Measurements from ENCODE around the gene PHKA1. TPM values are rescaled to one million over a fixed set of nuclear protein-coding genes. Genes with fewer than 3 reads are reported as not detected.

Gene PHKA1
- total and polyA plus RNA-seq, 5 experiments from 2014 or later, result 0.06 to 0.80 (median 0.45) TPM; not detected in 1

DNA sequence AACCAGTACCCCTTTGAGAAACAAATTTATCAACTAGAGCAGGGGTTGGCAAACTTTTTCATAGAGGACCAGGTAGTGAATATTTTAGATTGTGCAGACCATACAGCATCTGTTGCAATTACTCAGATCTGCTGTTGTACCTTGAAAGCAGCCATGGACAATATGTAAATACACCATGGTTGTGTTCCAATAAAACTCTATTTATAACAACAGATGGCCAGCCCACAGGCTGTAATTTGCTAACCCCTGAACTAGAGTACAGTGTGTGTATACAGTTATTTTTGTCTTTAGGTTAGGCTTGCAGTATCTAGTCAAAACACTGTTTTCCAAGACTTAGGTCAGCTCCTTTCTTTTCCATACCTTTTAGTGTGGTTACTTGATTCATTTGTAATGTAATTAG is 54.4 kb downstream of the PHKA1 start:
- Mint-ChIP-seq H3K36me3 (no peaks in the 10 kb centered on the region), H3K4me3 (no peak overlapping the region), H3K9me3 (no peaks in the 10 kb centered on the region), H3K4me1 (no peaks in the 10 kb centered on the region), H3K27ac (no peak overlapping the region), H3K27me3 (peaks cover 0 to 3% (median 0%) of the 10 kb centered on the region in 5 donors)
- DNase-seq, result no peak
- POLR2A ChIA-PET, result no interaction called here
- ATAC-seq, result no peak

DNA sequence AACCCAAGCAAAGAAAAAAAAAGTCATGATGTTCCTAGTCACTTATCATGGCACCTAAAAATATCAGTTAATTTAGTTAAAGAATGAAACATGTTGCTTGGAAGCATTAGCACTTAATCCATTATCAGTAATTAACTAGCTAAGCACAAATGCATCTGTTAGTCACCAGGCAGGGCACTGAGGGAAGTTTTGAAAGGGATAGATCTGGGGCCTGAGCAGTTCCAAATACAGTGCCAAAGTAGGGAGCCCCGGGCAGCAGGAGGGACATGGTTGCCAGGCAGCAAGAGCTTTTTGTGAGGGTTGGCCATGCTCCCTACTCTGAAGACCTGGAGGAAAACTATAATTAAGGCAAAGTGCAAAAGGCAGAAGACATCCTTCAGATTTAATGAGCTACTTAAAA is 62.0 kb downstream of the PHKA1 start:
- Mint-ChIP-seq H3K27me3 (no peaks in the 10 kb centered on the region), H3K9me3 (no peaks in the 10 kb centered on the region), H3K27ac (no peak overlapping the region), H3K4me3 (no peak overlapping the region), H3K4me1 (no peaks in the 10 kb centered on the region), H3K36me3 (no peaks in the 10 kb centered on the region)
- POLR2A ChIA-PET, result no interaction called here
- ATAC-seq (no peak), DNase-seq (no peak)

DNA sequence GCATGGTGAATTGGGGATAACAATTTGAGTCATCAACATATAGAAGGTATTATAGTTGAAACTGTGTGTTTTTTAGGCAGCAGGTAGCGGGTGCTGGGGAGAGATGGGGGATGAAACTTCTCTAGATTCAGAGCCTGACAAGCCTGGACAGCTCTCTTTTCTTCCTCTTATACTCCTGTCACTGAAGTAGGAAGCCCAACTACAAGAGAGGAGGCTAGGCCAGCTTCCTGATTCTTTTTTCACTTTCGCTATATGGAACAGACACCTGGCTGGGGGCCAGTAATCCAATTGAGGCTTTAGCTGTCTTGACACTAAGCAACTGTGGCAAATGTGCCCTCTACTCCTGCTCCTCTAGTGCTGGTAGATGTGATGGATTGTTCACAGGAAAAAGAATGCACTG is 69.2 kb downstream of the PHKA1 start:
- Mint-ChIP-seq H3K4me3 (no peak overlapping the region), H3K27me3 (peaks cover 0 to 2% (median 0%) of the 10 kb centered on the region in 5 donors), H3K36me3 (peaks cover 0 to 3% (median 0%) of the 10 kb centered on the region in 3 donors), H3K9me3 (no peaks in the 10 kb centered on the region), H3K27ac (no peak overlapping the region), H3K4me1 (no peaks in the 10 kb centered on the region)
- ATAC-seq (no peak), DNase-seq (no peak)
- POLR2A ChIA-PET, result no interaction called here

DNA sequence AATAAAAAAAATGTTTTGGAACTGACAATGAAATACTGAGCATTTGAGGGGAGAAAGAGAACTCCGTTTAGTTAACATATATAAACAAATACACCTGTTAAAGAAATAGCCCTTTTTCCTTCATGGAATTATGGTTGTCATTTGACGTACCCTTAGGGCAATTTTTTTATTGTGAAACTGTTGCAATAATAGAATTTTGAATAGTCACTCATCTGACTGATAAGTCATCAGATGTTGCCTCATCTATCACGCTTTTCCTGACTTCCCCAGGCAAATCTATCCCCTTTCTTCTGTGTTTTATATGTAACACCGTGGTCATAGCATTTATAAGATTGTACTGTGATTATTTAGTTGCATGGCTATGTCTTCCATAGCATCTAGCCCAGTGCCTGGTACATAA is 72.5 kb downstream of the PHKA1 start:
- DNase-seq (no peak), ATAC-seq (no peak)
- H3K27ac Mint-ChIP-seq, result no peak overlapping the region
- peaks cover 0 to 3% (median 0%) of the 10 kb centered on the region in 3 donors for H3K36me3 Mint-ChIP-seq
- H3K4me1 Mint-ChIP-seq, result no peaks in the 10 kb centered on the region
- POLR2A ChIA-PET, result no interaction called here
- no peak overlapping the region for H3K4me3 Mint-ChIP-seq
- H3K27me3 Mint-ChIP-seq, result peaks cover 0 to 2% (median 0%) of the 10 kb centered on the region in 5 donors
- no peaks in the 10 kb centered on the region for H3K9me3 Mint-ChIP-seq

DNA sequence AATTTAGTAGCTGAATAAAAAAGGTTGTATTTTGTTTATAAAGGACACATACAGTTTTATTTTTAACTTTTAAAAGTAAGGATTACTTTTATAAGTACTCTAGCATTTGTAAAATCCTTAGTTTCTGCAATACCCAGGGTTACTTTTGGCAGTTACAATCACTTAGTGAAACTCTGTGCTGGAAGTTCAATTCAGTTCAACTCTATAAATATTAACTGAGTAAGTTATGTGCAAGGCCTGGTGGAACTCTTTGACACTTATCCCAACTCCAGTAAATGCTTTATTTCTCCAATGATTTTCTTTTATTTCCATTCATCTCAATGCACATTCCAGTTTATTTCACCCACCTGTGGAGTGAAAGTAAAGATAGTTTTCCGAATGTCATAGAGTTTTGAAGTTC is 78.2 kb downstream of the PHKA1 start:
- no peak overlapping the region for H3K27ac Mint-ChIP-seq
- H3K36me3 Mint-ChIP-seq, result no peaks in the 10 kb centered on the region
- ATAC-seq (no peak), DNase-seq (no peak)
- POLR2A ChIA-PET, result no interaction called here
- no peaks in the 10 kb centered on the region for H3K4me1 Mint-ChIP-seq
- H3K9me3 Mint-ChIP-seq, result no peaks in the 10 kb centered on the region
- H3K27me3 Mint-ChIP-seq, result no peaks in the 10 kb centered on the region
- no peak overlapping the region for H3K4me3 Mint-ChIP-seq

DNA sequence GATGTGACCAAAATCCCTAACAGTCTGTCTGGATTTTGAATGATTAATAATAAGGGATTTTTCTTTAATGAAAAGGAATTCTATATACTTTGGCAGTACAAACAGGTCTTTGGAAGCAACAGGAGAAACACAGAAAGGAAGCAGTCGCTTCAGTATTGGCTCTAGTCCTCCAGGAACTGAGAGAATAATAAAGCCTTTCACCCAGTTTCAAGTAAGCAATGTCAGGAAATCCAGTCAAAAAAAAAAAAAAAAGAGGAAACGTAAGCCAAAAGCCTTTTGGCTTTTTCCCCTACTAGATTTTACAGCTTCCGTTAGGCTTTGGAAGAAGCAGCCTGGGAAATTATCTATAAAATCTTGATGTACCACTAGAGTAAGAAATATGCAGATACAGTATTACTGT is 79.8 kb downstream of the PHKA1 start:
- Mint-ChIP-seq H3K36me3 (no peaks in the 10 kb centered on the region), H3K27ac (no peak overlapping the region), H3K4me1 (no peaks in the 10 kb centered on the region), H3K27me3 (no peaks in the 10 kb centered on the region), H3K9me3 (no peaks in the 10 kb centered on the region), H3K4me3 (no peak overlapping the region)
- POLR2A ChIA-PET, result no interaction called here
- ATAC-seq (no peak), DNase-seq (no peak)

DNA sequence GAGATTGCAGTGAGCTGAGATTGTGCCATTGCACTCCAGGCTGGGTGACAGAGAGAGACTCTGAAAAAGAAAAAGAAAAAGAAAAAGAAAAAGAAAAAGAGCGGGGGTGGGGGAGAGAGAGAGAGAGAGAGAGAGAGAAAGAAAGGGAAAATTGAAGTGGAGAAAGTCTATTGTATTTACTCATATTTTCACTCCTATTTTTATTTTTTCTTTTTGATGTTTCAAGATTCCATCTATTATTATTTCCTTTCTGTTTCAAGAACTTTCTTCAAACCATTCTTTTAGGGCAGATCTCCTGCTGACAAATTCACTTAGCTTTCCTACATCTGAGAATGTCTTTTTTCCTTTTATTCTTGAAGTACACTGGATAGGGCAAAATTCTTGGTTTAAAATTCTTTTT is 83.9 kb downstream of the PHKA1 start:
- no peaks in the 10 kb centered on the region for H3K27me3 Mint-ChIP-seq
- DNase-seq, result no peak

DNA sequence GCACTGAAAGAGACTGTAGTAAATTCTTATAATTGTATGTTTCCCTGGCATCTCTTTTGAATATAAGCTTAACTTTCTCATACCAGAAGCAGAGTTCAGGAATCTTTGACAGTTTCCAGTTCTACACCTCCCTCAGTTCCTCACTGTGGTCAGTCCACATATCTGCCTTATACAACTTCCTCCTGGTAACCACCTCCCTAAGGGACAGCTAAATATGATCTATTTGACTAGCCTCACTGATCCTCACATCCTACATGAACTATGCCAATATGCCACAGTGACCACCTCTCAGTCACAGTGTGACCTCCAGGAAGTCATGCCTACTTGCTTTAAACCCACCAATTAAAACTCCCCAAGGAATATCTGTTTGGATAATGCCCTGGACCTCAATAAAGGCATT is 89.9 kb downstream of the PHKA1 start:
- Mint-ChIP-seq H3K9me3 (peaks cover 0 to 4% (median 0%) of the 10 kb centered on the region in 9 donors), H3K36me3 (no peaks in the 10 kb centered on the region), H3K27me3 (peaks cover 0 to 2% (median 0%) of the 10 kb centered on the region in 5 donors), H3K4me3 (no peak overlapping the region), H3K27ac (no peak overlapping the region), H3K4me1 (no peaks in the 10 kb centered on the region)
- no peak for DNase-seq
- ATAC-seq, result no peak
- POLR2A ChIA-PET, result no interaction called here

More for the DNA sequence above, 83.9 kb downstream of the PHKA1 start:
- no peak for ATAC-seq
- H3K4me1 Mint-ChIP-seq, result no peaks in the 10 kb centered on the region
- POLR2A ChIA-PET, result no interaction called here
- no peak overlapping the region for H3K4me3 Mint-ChIP-seq
- H3K27ac Mint-ChIP-seq, result no peak overlapping the region
- no peaks in the 10 kb centered on the region for H3K9me3 Mint-ChIP-seq
- no peaks in the 10 kb centered on the region for H3K36me3 Mint-ChIP-seq

DNA sequence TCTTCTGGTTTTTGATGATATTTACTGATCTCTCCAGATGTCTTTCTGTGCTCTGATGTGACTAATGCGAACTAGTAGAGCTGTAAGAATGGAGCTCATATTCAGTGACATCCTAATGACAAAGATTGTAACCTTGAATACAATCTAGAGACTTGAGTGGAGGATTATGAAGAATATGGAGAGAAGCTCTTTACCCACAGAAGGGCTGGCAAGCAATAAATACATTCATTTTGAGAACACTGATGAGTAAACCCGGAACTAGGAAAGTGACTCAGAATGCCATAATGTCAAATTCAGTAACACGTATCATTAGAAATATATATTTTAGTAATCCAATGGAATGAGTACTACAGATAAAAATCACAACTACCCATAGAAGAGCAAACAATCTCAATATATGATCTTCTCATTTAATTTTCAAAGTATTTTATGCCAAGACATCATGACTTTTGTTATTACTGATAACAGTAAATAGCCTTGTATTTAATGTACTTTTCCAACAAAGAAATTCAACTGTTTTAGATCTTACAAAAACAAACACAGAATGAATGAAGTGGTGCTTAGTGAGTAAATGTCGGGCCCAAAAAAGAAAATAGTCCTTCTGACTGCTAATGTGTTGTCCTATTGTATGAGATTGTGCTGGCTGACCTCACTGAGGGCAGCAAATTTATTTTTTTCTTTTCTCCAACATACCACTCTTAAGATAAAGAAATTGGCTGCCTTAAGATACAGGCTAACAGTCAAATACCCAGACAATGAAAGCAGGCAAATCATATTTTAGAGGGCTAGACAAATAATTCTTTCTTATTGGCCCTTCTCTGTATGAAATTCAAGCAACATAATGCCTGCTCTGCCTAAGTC is 92.3 kb downstream of the PHKA1 start:
- no peak overlapping the region for H3K27ac Mint-ChIP-seq
- no peak for DNase-seq
- no peak overlapping the region for H3K4me3 Mint-ChIP-seq
- peaks cover 0 to 4% (median 0%) of the 10 kb centered on the region in 9 donors for H3K9me3 Mint-ChIP-seq
- H3K4me1 Mint-ChIP-seq, result no peaks in the 10 kb centered on the region
- POLR2A ChIA-PET, result no interaction called here
- no peaks in the 10 kb centered on the region for H3K36me3 Mint-ChIP-seq
- H3K27me3 Mint-ChIP-seq, result peaks cover 0 to 2% (median 0%) of the 10 kb centered on the region in 5 donors
- no peak for ATAC-seq

DNA sequence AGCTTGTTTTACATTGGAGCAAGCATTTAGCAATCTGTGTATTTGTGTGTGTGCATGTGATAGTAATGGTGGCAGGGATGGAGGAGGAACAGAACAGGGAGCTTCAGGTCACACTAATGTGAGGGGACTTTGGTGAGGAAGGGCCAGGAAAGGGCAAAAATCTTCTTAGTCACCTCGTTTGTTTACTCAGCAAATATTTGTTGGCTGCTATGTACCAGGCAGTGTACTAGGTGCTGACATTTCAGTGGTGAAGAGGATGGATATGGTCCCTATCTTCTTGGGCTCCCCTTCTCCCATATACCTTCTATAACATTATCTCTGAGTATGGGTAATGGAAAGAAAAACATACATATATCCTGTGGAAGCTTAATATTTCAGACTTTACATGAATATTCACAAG is 92.9 kb downstream of the PHKA1 start:
- no peak for ATAC-seq
- Mint-ChIP-seq H3K36me3 (no peaks in the 10 kb centered on the region), H3K27ac (no peak overlapping the region), H3K4me1 (no peaks in the 10 kb centered on the region), H3K27me3 (peaks cover 0 to 2% (median 0%) of the 10 kb centered on the region in 5 donors), H3K9me3 (peaks cover 0 to 4% (median 0%) of the 10 kb centered on the region in 9 donors), H3K4me3 (no peak overlapping the region)
- POLR2A ChIA-PET, result no interaction called here
- DNase-seq, result no peak

DNA sequence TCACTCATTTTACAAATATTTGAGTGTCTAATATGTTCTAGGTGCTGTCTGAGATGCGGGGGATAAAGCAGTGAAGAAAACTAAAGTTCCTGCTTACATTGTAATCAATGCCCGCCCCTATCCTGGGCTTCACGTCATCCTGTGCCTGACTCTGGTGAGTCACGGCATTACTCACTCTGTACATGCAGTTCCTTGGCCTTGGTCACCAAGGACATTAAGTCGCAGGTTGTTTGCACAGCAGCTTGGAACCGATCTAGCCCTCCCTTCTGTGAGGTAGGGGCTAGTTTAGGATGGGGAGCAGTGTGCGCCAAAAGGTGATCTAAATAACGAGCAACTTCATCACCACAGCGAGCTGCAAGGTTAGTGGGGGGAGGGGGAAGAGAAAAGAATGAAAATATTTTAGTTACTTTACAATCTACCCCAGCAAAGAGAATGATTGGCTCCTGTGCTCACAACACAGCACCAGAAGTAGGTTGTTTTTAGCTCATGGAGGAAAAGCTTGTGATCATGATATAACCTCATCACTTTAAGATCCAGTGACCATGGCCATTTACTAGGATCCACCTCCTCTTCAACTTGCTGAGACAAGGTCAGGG is 93.5 kb downstream of the PHKA1 start:
- ATAC-seq (no peak), DNase-seq (no peak)
- Mint-ChIP-seq H3K36me3 (no peaks in the 10 kb centered on the region), H3K4me3 (no peak overlapping the region), H3K4me1 (no peaks in the 10 kb centered on the region), H3K9me3 (peaks cover 0 to 4% (median 0%) of the 10 kb centered on the region in 9 donors), H3K27me3 (peaks cover 0 to 2% (median 0%) of the 10 kb centered on the region in 5 donors), H3K27ac (no peak overlapping the region)
- POLR2A ChIA-PET, result no interaction called here

DNA sequence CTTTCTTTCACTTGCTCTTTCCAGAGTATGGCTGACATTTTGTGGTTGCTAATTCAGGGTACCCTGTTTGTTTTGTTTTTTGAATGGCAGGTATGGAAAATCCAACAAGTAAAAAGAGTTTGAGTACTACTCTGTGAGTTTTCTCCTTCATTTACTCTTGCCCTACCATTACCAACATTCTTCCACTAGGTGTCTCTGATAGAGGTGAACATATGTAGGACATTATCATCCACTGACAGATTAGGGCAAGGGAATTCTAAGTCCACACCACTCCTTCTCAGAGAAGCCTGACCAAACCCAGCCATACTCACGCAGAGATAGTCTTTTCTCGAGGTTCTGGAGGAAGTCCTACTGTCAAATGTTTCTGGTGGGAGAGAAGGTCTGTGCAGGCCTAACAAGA is 104.8 kb downstream of the PHKA1 start:
- ATAC-seq, result no peak
- H3K27me3 Mint-ChIP-seq, result peaks cover 0 to 1% (median 0%) of the 10 kb centered on the region in 5 donors
- no peak for DNase-seq
- no peaks in the 10 kb centered on the region for H3K4me1 Mint-ChIP-seq
- no peaks in the 10 kb centered on the region for H3K9me3 Mint-ChIP-seq
- no peak overlapping the region for H3K4me3 Mint-ChIP-seq
- POLR2A ChIA-PET, result no interaction called here
- H3K27ac Mint-ChIP-seq, result no peak overlapping the region
- no peaks in the 10 kb centered on the region for H3K36me3 Mint-ChIP-seq

DNA sequence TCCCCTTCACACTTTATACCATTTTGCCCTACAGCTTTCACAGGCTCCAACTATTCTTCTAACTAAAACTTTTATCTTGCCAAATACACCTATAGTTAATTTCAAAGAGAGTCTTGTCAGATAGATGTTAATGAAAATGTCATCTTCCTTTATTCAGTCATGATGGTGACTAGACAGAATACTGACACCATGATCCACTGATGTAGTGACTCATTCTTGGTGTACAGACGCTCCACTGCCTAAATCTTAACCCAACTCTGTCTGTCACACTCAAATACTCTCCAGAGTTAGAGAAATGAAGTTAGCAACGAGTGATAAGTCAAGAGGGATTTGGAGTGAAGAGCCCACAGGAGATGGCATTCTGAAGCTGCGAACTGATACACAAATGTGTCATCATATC is 109.4 kb downstream of the PHKA1 start:
- no peak overlapping the region for H3K27ac Mint-ChIP-seq
- POLR2A ChIA-PET, result no interaction called here
- no peaks in the 10 kb centered on the region for H3K27me3 Mint-ChIP-seq
- no peak overlapping the region for H3K4me3 Mint-ChIP-seq
- H3K9me3 Mint-ChIP-seq, result no peaks in the 10 kb centered on the region
- H3K36me3 Mint-ChIP-seq, result no peaks in the 10 kb centered on the region
- ATAC-seq (no peak), DNase-seq (no peak)
- no peaks in the 10 kb centered on the region for H3K4me1 Mint-ChIP-seq

DNA sequence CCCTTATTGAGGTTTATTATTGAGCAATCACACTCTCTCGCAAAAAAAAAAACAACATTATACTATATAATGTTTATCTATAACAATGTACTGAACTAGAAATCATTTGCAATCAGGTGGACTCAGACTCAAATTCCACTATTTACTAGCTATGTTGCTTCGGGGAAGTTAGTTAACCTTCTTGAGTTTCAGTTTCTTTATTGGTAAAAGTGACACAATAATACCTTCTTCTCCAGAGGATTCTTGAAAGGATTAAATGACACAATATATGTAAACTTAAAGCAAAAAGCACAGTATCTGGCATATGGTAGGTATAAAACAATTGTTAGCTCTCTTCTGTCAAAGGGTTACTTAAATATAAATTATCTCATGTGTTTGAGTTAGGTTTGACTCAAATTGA is 110.0 kb downstream of the PHKA1 start:
- H3K27ac Mint-ChIP-seq, result no peak overlapping the region
- H3K4me3 Mint-ChIP-seq, result no peak overlapping the region
- no peaks in the 10 kb centered on the region for H3K27me3 Mint-ChIP-seq
- POLR2A ChIA-PET, result no interaction called here
- H3K9me3 Mint-ChIP-seq, result no peaks in the 10 kb centered on the region
- DNase-seq (no peak), ATAC-seq (no peak)
- no peaks in the 10 kb centered on the region for H3K4me1 Mint-ChIP-seq
- H3K36me3 Mint-ChIP-seq, result no peaks in the 10 kb centered on the region
